Mesodermal cell (in vitro differentiated cells): Measurements from ENCODE around the gene TMEM161B.
A peak's percentile ranks its signal among the peaks of the same experiment; 100 is the strongest.
"Not testable (repeated sequence)": the region's sequence is repeated elsewhere in the genome, so short reads cannot be mapped to it uniquely, and the experiment has no call there.

Experiments used
- H3K27ac ChIP-seq: 2 replicates; pipeline ENCODE4 v1.7.0; 2013; ENCODE audit warnings: mild to moderate bottlenecking, low read depth, low read length, moderate library complexity; ENCODE audit not compliant: severe bottlenecking
- H3K36me3 ChIP-seq: 2 replicates; pipeline ENCODE4 v1.7.1; 2013; ENCODE audit warnings: mild to moderate bottlenecking, low read length, moderate library complexity; ENCODE audit not compliant: control insufficient read depth, insufficient read depth
- H3K4me1 ChIP-seq: one replicate; pipeline ENCODE4 v1.7.1; 2013; ENCODE audit warnings: mild to moderate bottlenecking, low read length; ENCODE audit not compliant: insufficient read depth, control insufficient read depth, poor library complexity, severe bottlenecking
- H3K4me3 ChIP-seq: 2 replicates; pipeline ENCODE4 v1.7.0; 2013; ENCODE audit warnings: low read length, control low read depth, mild to moderate bottlenecking; ENCODE audit not compliant: insufficient read depth, poor library complexity, severe bottlenecking; ENCODE audit errors: extremely low read depth
- H3K9me3 ChIP-seq: 2 replicates; pipeline ENCODE4 v1.7.1; 2013; ENCODE audit warnings: mild to moderate bottlenecking, low read length, moderate library complexity; ENCODE audit not compliant: control insufficient read depth
- WGBS, 2 experiments: methylation state at CpG; one replicate each; pipeline ENCODE4 v1.1.5; 2013; ENCODE audit warnings: missing lambda C conversion rate in 2 of 2; ENCODE audit not compliant: insufficient coverage in 2 of 2; 5-methylcytosine and 5-hydroxymethylcytosine counted together

TMEM161B gene

GRCh38 chr5:88230546-88231066 is 38.0 kb downstream of the TMEM161B start:
- Histone ChIP-seq H3K9me3 (no peaks in the 10 kb centered on the region), H3K36me3 (peaks cover 4% of the 10 kb centered on the region), H3K4me3 (no peak overlapping the region), H3K27ac (no peak overlapping the region), H3K4me1 (no peaks in the 10 kb centered on the region)
- WGBS, 2 experiments, result no CpG with 5 or more reads among the region's 1 CpG

GRCh38 chr5:88226881-88227450 is 41.7 kb downstream of the TMEM161B start:
- no peak overlapping the region for H3K27ac ChIP-seq
- no peaks in the 10 kb centered on the region for H3K4me1 ChIP-seq
- no peaks in the 10 kb centered on the region for H3K9me3 ChIP-seq
- H3K36me3 ChIP-seq, result no peaks in the 10 kb centered on the region
- 75 to 92% methylated on average over 2 of the region's 6 CpGs for WGBS, 2 experiments
- no peak overlapping the region for H3K4me3 ChIP-seq

GRCh38 chr5:88214655-88215054 is 54.0 kb downstream of the TMEM161B start:
- Histone ChIP-seq H3K9me3 (no peaks in the 10 kb centered on the region), H3K4me1 (no peaks in the 10 kb centered on the region), H3K27ac (no peak overlapping the region), H3K4me3 (no peak overlapping the region), H3K36me3 (peaks cover 3% of the 10 kb centered on the region)

GRCh38 chr5:88207575-88207974 is 61.1 kb downstream of the TMEM161B start:
- H3K36me3 ChIP-seq, result peaks cover 6% of the 10 kb centered on the region
- 93 to 100% methylated on average over 2 to 3 of the region's 3 CpGs for WGBS, 2 experiments
- H3K4me1 ChIP-seq, result no peaks in the 10 kb centered on the region
- H3K9me3 ChIP-seq, result no peaks in the 10 kb centered on the region
- H3K4me3 ChIP-seq, result no peak overlapping the region
- no peak overlapping the region for H3K27ac ChIP-seq

- no peaks in the 10 kb centered on the region for H3K9me3 ChIP-seq
- peaks cover 4% of the 10 kb centered on the region for H3K36me3 ChIP-seq
- WGBS, 2 experiments, result 71 to 73% methylated on average over 2 of the region's 5 CpGs
- H3K4me3 ChIP-seq, result no peak overlapping the region
- peak overlapping the region; percentile 13 for H3K27ac ChIP-seq
- H3K4me1 ChIP-seq, result no peaks in the 10 kb centered on the region
These were observed 64.5 kb downstream of the TMEM161B start for GRCh38 chr5:88203981-88204750.

GRCh38 chr5:88195636-88196035 is 73.0 kb downstream of the TMEM161B start:
- Histone ChIP-seq H3K4me1 (no peaks in the 10 kb centered on the region), H3K27ac (no peak overlapping the region), H3K4me3 (no peak overlapping the region), H3K9me3 (no peaks in the 10 kb centered on the region), H3K36me3 (no peaks in the 10 kb centered on the region)

- 80 to 100% methylated on average over 1 to 2 of the region's 3 CpGs for WGBS, 2 experiments
- Histone ChIP-seq H3K4me3 (no peak overlapping the region), H3K27ac (no peak overlapping the region), H3K4me1 (no peaks in the 10 kb centered on the region), H3K9me3 (peaks cover 7% of the 10 kb centered on the region), H3K36me3 (peaks cover 4% of the 10 kb centered on the region)
These were observed 74.7 kb downstream of the TMEM161B start for GRCh38 chr5:88193896-88194295.

GRCh38 chr5:88190106-88190834 is 78.4 kb downstream of the TMEM161B start:
- H3K9me3 ChIP-seq, result peaks cover 14% of the 10 kb centered on the region
- H3K36me3 ChIP-seq, result peaks cover 8% of the 10 kb centered on the region
- H3K27ac ChIP-seq, result no peak overlapping the region
- H3K4me1 ChIP-seq, result no peaks in the 10 kb centered on the region
- H3K4me3 ChIP-seq, result no peak overlapping the region
- WGBS, 2 experiments, result 94 to 98% methylated on average over 6 to 7 of the region's 9 CpGs

- not testable (repeated sequence) for H3K27ac ChIP-seq, H3K4me1 ChIP-seq, H3K4me3 ChIP-seq, H3K36me3 ChIP-seq
- no CpG with 5 or more reads among the region's 4 CpGs for WGBS, 2 experiments
- H3K9me3 ChIP-seq, result peaks cover 14% of the 10 kb centered on the region
These were observed 79.2 kb downstream of the TMEM161B start for GRCh38 chr5:88189484-88189883.

GRCh38 chr5:88188458-88189132 is 80.0 kb downstream of the TMEM161B start:
- Histone ChIP-seq H3K9me3 (peaks cover 14% of the 10 kb centered on the region), H3K27ac (no peak overlapping the region), H3K36me3 (peaks cover 8% of the 10 kb centered on the region), H3K4me3 (no peak overlapping the region), H3K4me1 (no peaks in the 10 kb centered on the region)
- WGBS, 2 experiments, result 93 to 94% methylated on average over 5 to 6 of the region's 9 CpGs
